ENCODE measurements around the gene MAGEF1. TPM values are rescaled to one million over a fixed set of nuclear protein-coding genes. Genes with fewer than 3 reads are reported as not detected.
A peak's percentile ranks its signal among the peaks of the same experiment; 100 is the strongest.

Gene MAGEF1
- 73.9 and 88.1 TPM in 2 replicates for total RNA-seq (ENCODE audit: low replicate concordance)

- Mint-ChIP-seq H3K9me3 (no peaks in the 10 kb centered on the region), H3K36me3 (peaks cover 31% of the 10 kb centered on the region), H3K4me3 (peak within 1 kb of the TSS; percentile 99), H3K27ac (peak within 1 kb of the TSS; percentile 99), H3K27me3 (ENCODE audit: insufficient read depth, low read depth) (no peaks in the 10 kb centered on the region), H3K4me1 (peaks cover 41% of the 10 kb centered on the region)
- Histone ChIP-seq H3K9me3 (ENCODE audit: low read depth) (no peaks in the 10 kb centered on the region), H3K79me2 (ENCODE audit: low read depth) (peaks cover 37% of the 10 kb centered on the region), H3K36me3 (no peaks in the 10 kb centered on the region), H4K20me1 (ENCODE audit: low read depth) (peaks cover 17% of the 10 kb centered on the region), H3K27me3 (no peaks in the 10 kb centered on the region), H3K9ac (peak within 1 kb of the TSS; percentile 87), H3F3A (ENCODE audit: low read depth) (peaks cover 36% of the 10 kb centered on the region), H3K4me1 (peaks cover 22% of the 10 kb centered on the region), H3K27ac (peak within 1 kb of the TSS; percentile 96), H2AFZ (replicated peaks) (peak within 1 kb of the TSS; percentile 68), H3K4me3 (peak within 1 kb of the TSS; percentile 86), H3K4me2 (peak within 1 kb of the TSS; percentile 96)
- TF ChIP-seq EZH2 (IDR thresholded peaks at IDR 0.05) (peak; percentile 32), CTCF (IDR thresholded peaks at IDR 0.05) (peak; percentile 3), EZH2phosphoT487 (IDR thresholded peaks at IDR 0.05) (no peak)
- DNase-seq (ENCODE audit: low spot score) = peak; percentile 95
Observed at GRCh38 chr3:184711493-184712247, at the start of gene MAGEF1. Gene MAGEF1 (minus strand): TSS chr3:184712064. CDS start chr3:184711821, 243 bp downstream.

- H3K27ac Mint-ChIP-seq = peak overlapping the region; percentile 43
Observed at GRCh38 chr3:184761075-184761841, 49.4 kb upstream of the MAGEF1 start.

More at GRCh38 chr3:184761075-184761841, 49.4 kb upstream of the MAGEF1 start:
- Mint-ChIP-seq H3K9me3 (no peaks in the 10 kb centered on the region), H3K4me3 (no peak overlapping the region), H3K4me1 (peaks cover 27% of the 10 kb centered on the region), H3K27me3 (ENCODE audit: insufficient read depth, low read depth) (peaks cover 20% of the 10 kb centered on the region), H3K36me3 (no peaks in the 10 kb centered on the region)
- Histone ChIP-seq H3K27ac (no peak overlapping the region), H3F3A (ENCODE audit: low read depth) (no peaks in the 10 kb centered on the region), H3K9me3 (ENCODE audit: low read depth) (no peaks in the 10 kb centered on the region), H3K4me3 (no peak overlapping the region), H3K4me1 (peaks cover 11% of the 10 kb centered on the region), H3K36me3 (no peaks in the 10 kb centered on the region), H3K79me2 (ENCODE audit: low read depth) (no peaks in the 10 kb centered on the region), H4K20me1 (ENCODE audit: low read depth) (no peaks in the 10 kb centered on the region), H2AFZ (replicated peaks) (no peak overlapping the region), H3K9ac (no peak overlapping the region), H3K4me2 (no peak overlapping the region), H3K27me3 (no peaks in the 10 kb centered on the region)
- DNase-seq (ENCODE audit: low spot score) = no peak
- no peak for TF ChIP-seq EZH2phosphoT487 (IDR thresholded peaks at IDR 0.05)
- TF ChIP-seq CTCF (IDR thresholded peaks at IDR 0.05) = no peak
- no peak for TF ChIP-seq EZH2 (IDR thresholded peaks at IDR 0.05)
